ENCODE results near the gene COL23A1. TPM values are rescaled to one million over a fixed set of nuclear protein-coding genes. Genes with fewer than 3 reads are reported as not detected.

Gene COL23A1
- total RNA-seq, 4 donors from 2014 or later = 0.93 to 4.6 (median 2.4) TPM

- no peak overlapping the region for H3K4me3 ChIP-seq
- H3K27ac ChIP-seq = no peak overlapping the region
- TF ChIP-seq EP300 (IDR thresholded peaks at IDR 0.05) (no peak), POLR2AphosphoS5 (IDR thresholded peaks at IDR 0.05) (no peak), POLR2A (IDR thresholded peaks at IDR 0.05) (no peak)
- TF ChIP-seq, protein P1, sequence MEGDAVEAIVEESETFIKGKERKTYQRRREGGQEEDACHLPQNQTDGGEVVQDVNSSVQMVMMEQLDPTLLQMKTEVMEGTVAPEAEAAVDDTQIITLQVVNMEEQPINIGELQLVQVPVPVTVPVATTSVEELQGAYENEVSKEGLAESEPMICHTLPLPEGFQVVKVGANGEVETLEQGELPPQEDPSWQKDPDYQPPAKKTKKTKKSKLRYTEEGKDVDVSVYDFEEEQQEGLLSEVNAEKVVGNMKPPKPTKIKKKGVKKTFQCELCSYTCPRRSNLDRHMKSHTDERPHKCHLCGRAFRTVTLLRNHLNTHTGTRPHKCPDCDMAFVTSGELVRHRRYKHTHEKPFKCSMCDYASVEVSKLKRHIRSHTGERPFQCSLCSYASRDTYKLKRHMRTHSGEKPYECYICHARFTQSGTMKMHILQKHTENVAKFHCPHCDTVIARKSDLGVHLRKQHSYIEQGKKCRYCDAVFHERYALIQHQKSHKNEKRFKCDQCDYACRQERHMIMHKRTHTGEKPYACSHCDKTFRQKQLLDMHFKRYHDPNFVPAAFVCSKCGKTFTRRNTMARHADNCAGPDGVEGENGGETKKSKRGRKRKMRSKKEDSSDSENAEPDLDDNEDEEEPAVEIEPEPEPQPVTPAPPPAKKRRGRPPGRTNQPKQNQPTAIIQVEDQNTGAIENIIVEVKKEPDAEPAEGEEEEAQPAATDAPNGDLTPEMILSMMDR (IDR thresholded peaks at IDR 0.05) = no peak
- no peaks in the 10 kb centered on the region for H3K36me3 ChIP-seq
- no peaks in the 10 kb centered on the region for H3K27me3 ChIP-seq
- peaks cover 0 to 7% (median 0%) of the 10 kb centered on the region in 3 donors for H3K9me3 ChIP-seq
- peaks cover 0 to 27% (median 0%) of the 10 kb centered on the region in 3 donors for H3K4me1 ChIP-seq
- 81 to 87% methylated on average over 9 to 13 of the region's 16 CpGs for WGBS, 2 donors (ENCODE audit: low coverage in 1 of 2)
- no peak for ATAC-seq
Measured at GRCh38 chr5:178430186-178431062, 159.8 kb downstream of the COL23A1 start.

- peak overlapping the region in 3 of 4 donors; percentile 0 to 64 (median 57) for H3K27ac ChIP-seq
- peaks cover 0 to 7% (median 0%) of the 10 kb centered on the region in 3 donors for H3K9me3 ChIP-seq
- no peaks in the 10 kb centered on the region for H3K27me3 ChIP-seq
- no peaks in the 10 kb centered on the region for H3K36me3 ChIP-seq
- H3K4me3 ChIP-seq = no peak overlapping the region
- TF ChIP-seq POLR2AphosphoS5 (IDR thresholded peaks at IDR 0.05) (no peak), POLR2A (IDR thresholded peaks at IDR 0.05) (no peak), EP300 (IDR thresholded peaks at IDR 0.05) (no peak)
- TF ChIP-seq, protein P1 (IDR thresholded peaks at IDR 0.05) = no peak
- 78 to 80% methylated on average over 3 to 9 of the region's 11 CpGs for WGBS, 2 donors (ENCODE audit: low coverage in 1 of 2)
- no peak for ATAC-seq
- peaks cover 0 to 19% (median 0%) of the 10 kb centered on the region in 3 donors for H3K4me1 ChIP-seq
Measured at GRCh38 chr5:178429491-178430185, 160.6 kb downstream of the COL23A1 start.

- H3K36me3 ChIP-seq = no peaks in the 10 kb centered on the region
- 60% methylated on average over 2 of the region's 10 CpGs; no CpG with 5 or more reads in 1 of the 2 donors for WGBS, 2 donors (ENCODE audit: low coverage in 1 of 2)
- H3K9me3 ChIP-seq = peaks cover 0 to 7% (median 0%) of the 10 kb centered on the region in 3 donors
- peak overlapping the region in 3 of 4 donors; percentile 0 to 64 (median 57) for H3K27ac ChIP-seq
- H3K4me1 ChIP-seq = peaks cover 0 to 18% (median 0%) of the 10 kb centered on the region in 3 donors
- TF ChIP-seq, protein P1 (IDR thresholded peaks at IDR 0.05) = no peak
- TF ChIP-seq POLR2A (IDR thresholded peaks at IDR 0.05) (no peak), POLR2AphosphoS5 (IDR thresholded peaks at IDR 0.05) (no peak), EP300 (IDR thresholded peaks at IDR 0.05) (no peak)
- H3K4me3 ChIP-seq = no peak overlapping the region
- ATAC-seq = no peak
- H3K27me3 ChIP-seq = no peaks in the 10 kb centered on the region
Measured at GRCh38 chr5:178429156-178429468, 161.1 kb downstream of the COL23A1 start.

GRCh38 chr5:178428341-178429155, 161.6 kb downstream of the COL23A1 start:
- WGBS, 2 donors (ENCODE audit: low coverage in 1 of 2) = 20 to 48% methylated on average over 2 of the region's 20 CpGs
- ATAC-seq = peak; percentile 44
- Histone ChIP-seq H3K36me3 (no peaks in the 10 kb centered on the region), H3K4me3 (no peak overlapping the region), H3K4me1 (peaks cover 0 to 18% (median 0%) of the 10 kb centered on the region in 3 donors), H3K27ac (peak overlapping the region in 3 of 4 donors; percentile 0 to 64 (median 57)), H3K9me3 (peaks cover 0 to 7% (median 0%) of the 10 kb centered on the region in 3 donors), H3K27me3 (no peaks in the 10 kb centered on the region)
- TF ChIP-seq POLR2AphosphoS5 (IDR thresholded peaks at IDR 0.05) (no peak), POLR2A (IDR thresholded peaks at IDR 0.05) (no peak), EP300 (IDR thresholded peaks at IDR 0.05) (no peak)
- TF ChIP-seq, protein P1 (IDR thresholded peaks at IDR 0.05) = no peak

Data from gastroesophageal sphincter (tissue), 4 donors.